Astrocyte (in vitro differentiated cells and primary cell): Measurements from ENCODE around the gene GCLM. TPM values are rescaled to one million over a fixed set of nuclear protein-coding genes. Genes with fewer than 3 reads are reported as not detected.

ENCODE experiments used
- DNase-seq: peaks from one replicate; pipeline ENCODE4 v3.0.0-alpha.2; 2010; ENCODE audit warnings: low read depth
- FAIRE-seq: peaks from 2 replicates; lab custom pipeline; 2011; peaks lifted over from hg19 to GRCh38; lab: Jason Lieb, UNC
- H2AFZ ChIP-seq: 2 replicates; pipeline ENCODE4 v1.6.0; 2012; ENCODE audit warnings: low read depth, low read length, inconsistent platforms
- H3K27ac ChIP-seq: 2 replicates; pipeline ENCODE4 v1.5.1; 2011; ENCODE audit warnings: low read depth, low read length, inconsistent platforms
- H3K27me3 ChIP-seq: 2 replicates; pipeline ENCODE4 v1.6.0; 2011; ENCODE audit warnings: low read length, inconsistent platforms; ENCODE audit not compliant: insufficient read depth
- H3K36me3 ChIP-seq: 2 replicates; pipeline ENCODE4 v1.5.1; 2011; ENCODE audit warnings: low read length, inconsistent platforms; ENCODE audit not compliant: insufficient read depth
- H3K4me1 ChIP-seq: 2 replicates; pipeline ENCODE4 v1.5.1; 2011; ENCODE audit warnings: low read length, inconsistent platforms; ENCODE audit not compliant: insufficient read depth
- H3K4me2 ChIP-seq: 2 replicates; pipeline ENCODE4 v1.6.0; 2012; ENCODE audit warnings: low read length, inconsistent platforms
- H3K4me3 ChIP-seq: 2 replicates; pipeline ENCODE4 v1.5.1; 2011; ENCODE audit warnings: low read depth, mild to moderate bottlenecking, low read length, inconsistent platforms; ENCODE audit not compliant: insufficient read depth
- H3K79me2 ChIP-seq: 2 replicates; pipeline ENCODE4 v1.6.0; 2012; ENCODE audit warnings: mild to moderate bottlenecking, low read length, inconsistent platforms; ENCODE audit not compliant: insufficient read depth
- H3K9ac ChIP-seq: 2 replicates; pipeline ENCODE4 v1.6.0; 2012; ENCODE audit warnings: mild to moderate bottlenecking, low read length, inconsistent platforms
- H3K9me3 ChIP-seq: 2 replicates; pipeline ENCODE4 v1.5.1; 2012; ENCODE audit warnings: low read depth, mild to moderate bottlenecking, low read length, inconsistent platforms; ENCODE audit not compliant: insufficient read depth
- H4K20me1 ChIP-seq: 2 replicates; pipeline ENCODE4 v1.6.0; 2012; ENCODE audit warnings: low read length, inconsistent platforms; ENCODE audit not compliant: insufficient read depth
- H3K27ac Mint-ChIP-seq: one replicate; pipeline ENCODE4 v1.8.0; 2021; ENCODE audit warnings: mild to moderate bottlenecking, mixed read lengths; ENCODE audit not compliant: unreplicated experiment
- H3K27me3 Mint-ChIP-seq: one replicate; pipeline ENCODE4 v1.8.0; 2021; ENCODE audit warnings: low read depth, mixed read lengths; ENCODE audit not compliant: unreplicated experiment
- H3K36me3 Mint-ChIP-seq: one replicate; pipeline ENCODE4 v1.8.0; 2021; ENCODE audit warnings: low read depth, mixed read lengths; ENCODE audit not compliant: unreplicated experiment
- H3K4me1 Mint-ChIP-seq: one replicate; pipeline ENCODE4 v1.8.0; 2021; ENCODE audit warnings: low read depth, mixed read lengths; ENCODE audit not compliant: unreplicated experiment
- H3K4me3 Mint-ChIP-seq: one replicate; pipeline ENCODE4 v1.8.0; 2021; ENCODE audit warnings: mild to moderate bottlenecking, moderate library complexity, mixed read lengths; ENCODE audit not compliant: unreplicated experiment
- H3K9me3 Mint-ChIP-seq: one replicate; pipeline ENCODE4 v1.8.0; 2021; ENCODE audit warnings: mild to moderate bottlenecking, mixed read lengths; ENCODE audit not compliant: unreplicated experiment
- EZH2 ChIP-seq: IDR thresholded peaks from 2 replicates; pipeline ENCODE4 v1.6.1; 2012; ENCODE audit warnings: mild to moderate bottlenecking, low read length, inconsistent platforms; ENCODE audit not compliant: insufficient read depth
- total RNA-seq: library from RNA; stranded (reverse); gene quantifications from 2 replicates; pipeline ENCODE4 v1.2.1, GENCODE V29; 2021
- TF ChIP-seq, protein P1 (sequence below): IDR thresholded peaks from 2 replicates; pipeline ENCODE4 v1.5.1; 2011; ENCODE audit warnings: low read depth, mild to moderate bottlenecking, inconsistent platforms, low read length, moderate library complexity; ENCODE audit not compliant: insufficient read depth

Gene GCLM
- total RNA-seq, 1 donor from 2014 or later, result 27.5 TPM

DNA sequence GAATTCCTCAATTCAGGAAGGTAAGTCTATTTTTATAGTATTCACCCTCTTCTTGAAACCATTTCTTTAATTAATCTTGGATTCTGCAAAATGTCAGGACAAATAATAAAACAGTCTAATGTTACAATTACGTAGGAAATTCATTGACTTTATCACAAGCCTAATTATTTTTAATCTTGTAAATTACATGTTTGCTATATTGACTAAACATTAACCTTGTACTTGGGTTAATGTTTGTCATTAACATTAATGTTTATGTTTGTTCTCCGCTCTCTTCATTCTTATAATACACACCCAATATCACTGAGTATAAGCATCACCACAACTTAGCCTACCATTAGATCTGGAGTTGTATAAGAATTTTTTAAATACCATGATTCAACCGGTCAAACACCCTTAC is 2.8 kb downstream of the GCLM start:
- H2AFZ ChIP-seq, result no peak overlapping the region
- no peak overlapping the region for H3K27ac Mint-ChIP-seq
- H3K9ac ChIP-seq, result no peak overlapping the region
- no peak overlapping the region for H3K4me3 ChIP-seq
- H3K79me2 ChIP-seq, result peaks cover 66% of the 10 kb centered on the region
- FAIRE-seq (no peak), DNase-seq (no peak)
- H3K4me3 Mint-ChIP-seq, result peak overlapping the region; percentile 94
- no peaks in the 10 kb centered on the region for H3K27me3 Mint-ChIP-seq
- peaks cover 13% of the 10 kb centered on the region for H3K4me1 ChIP-seq
- H4K20me1 ChIP-seq, result peaks cover 45% of the 10 kb centered on the region
- H3K36me3 Mint-ChIP-seq, result no peaks in the 10 kb centered on the region
- TF ChIP-seq, protein P1, sequence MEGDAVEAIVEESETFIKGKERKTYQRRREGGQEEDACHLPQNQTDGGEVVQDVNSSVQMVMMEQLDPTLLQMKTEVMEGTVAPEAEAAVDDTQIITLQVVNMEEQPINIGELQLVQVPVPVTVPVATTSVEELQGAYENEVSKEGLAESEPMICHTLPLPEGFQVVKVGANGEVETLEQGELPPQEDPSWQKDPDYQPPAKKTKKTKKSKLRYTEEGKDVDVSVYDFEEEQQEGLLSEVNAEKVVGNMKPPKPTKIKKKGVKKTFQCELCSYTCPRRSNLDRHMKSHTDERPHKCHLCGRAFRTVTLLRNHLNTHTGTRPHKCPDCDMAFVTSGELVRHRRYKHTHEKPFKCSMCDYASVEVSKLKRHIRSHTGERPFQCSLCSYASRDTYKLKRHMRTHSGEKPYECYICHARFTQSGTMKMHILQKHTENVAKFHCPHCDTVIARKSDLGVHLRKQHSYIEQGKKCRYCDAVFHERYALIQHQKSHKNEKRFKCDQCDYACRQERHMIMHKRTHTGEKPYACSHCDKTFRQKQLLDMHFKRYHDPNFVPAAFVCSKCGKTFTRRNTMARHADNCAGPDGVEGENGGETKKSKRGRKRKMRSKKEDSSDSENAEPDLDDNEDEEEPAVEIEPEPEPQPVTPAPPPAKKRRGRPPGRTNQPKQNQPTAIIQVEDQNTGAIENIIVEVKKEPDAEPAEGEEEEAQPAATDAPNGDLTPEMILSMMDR, result no peak
- TF ChIP-seq EZH2, result no peak
- H3K4me1 Mint-ChIP-seq, result peaks cover 13% of the 10 kb centered on the region
- H3K27me3 ChIP-seq, result no peaks in the 10 kb centered on the region
- peaks cover 2% of the 10 kb centered on the region for H3K9me3 Mint-ChIP-seq
- peaks cover under 1% of the 10 kb centered on the region for H3K36me3 ChIP-seq
- peak overlapping the region; percentile 95 for H3K4me2 ChIP-seq
- no peak overlapping the region for H3K27ac ChIP-seq
- no peaks in the 10 kb centered on the region for H3K9me3 ChIP-seq

DNA sequence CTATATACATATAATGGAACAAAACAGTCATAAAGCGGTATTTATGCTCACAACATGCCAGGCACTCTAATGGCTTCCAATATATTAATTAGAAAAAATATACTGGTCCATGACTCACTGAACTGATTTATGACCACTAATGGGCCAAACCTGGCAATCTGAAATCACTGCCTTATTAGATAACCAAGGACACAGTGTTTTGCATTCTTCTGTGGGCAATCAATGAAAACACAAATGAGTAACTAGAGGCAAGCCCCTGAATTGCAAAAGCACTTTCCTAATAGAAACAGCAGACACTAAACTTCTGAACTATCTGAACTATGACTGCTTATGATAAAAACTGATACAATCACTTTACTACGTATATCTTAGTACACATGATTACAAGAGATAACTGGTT is 3.5 kb downstream of the GCLM start:
- Histone ChIP-seq H3K4me1 (peaks cover 13% of the 10 kb centered on the region), H3K9me3 (no peaks in the 10 kb centered on the region), H2AFZ (no peak overlapping the region), H3K27me3 (no peaks in the 10 kb centered on the region), H3K27ac (no peak overlapping the region), H3K36me3 (peaks cover 4% of the 10 kb centered on the region), H3K79me2 (peaks cover 72% of the 10 kb centered on the region), H4K20me1 (peaks cover 45% of the 10 kb centered on the region), H3K4me3 (no peak overlapping the region), H3K9ac (no peak overlapping the region), H3K4me2 (peak overlapping the region; percentile 95)
- no peak for TF ChIP-seq EZH2
- TF ChIP-seq, protein P1, result no peak
- H3K27ac Mint-ChIP-seq, result peak overlapping the region; percentile 58
- H3K9me3 Mint-ChIP-seq, result no peaks in the 10 kb centered on the region
- DNase-seq, result peak; percentile 66
- no peak for FAIRE-seq
- peaks cover 13% of the 10 kb centered on the region for H3K4me1 Mint-ChIP-seq
- peak overlapping the region; percentile 24 for H3K4me3 Mint-ChIP-seq
- no peaks in the 10 kb centered on the region for H3K27me3 Mint-ChIP-seq
- H3K36me3 Mint-ChIP-seq, result peaks cover 1% of the 10 kb centered on the region

DNA sequence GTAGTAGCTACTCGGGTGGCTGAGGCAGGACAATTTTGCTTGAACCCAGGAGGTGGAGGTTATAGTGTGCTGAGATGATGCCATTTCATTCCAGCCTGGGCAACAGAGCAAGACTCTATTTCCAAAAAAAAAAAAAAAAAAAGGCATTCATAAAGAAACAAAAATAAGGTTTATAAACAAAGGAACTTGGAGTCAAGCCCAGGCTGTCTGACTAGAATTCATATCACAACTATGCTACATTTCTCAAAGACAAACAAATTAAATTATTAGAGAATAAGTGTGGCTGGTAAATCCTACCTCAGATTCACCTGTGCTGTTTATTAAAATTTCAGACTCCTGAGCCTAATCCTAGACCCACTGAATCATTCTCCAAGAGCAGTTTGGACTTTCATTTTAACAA is 4.2 kb downstream of the GCLM start:
- Histone ChIP-seq H3K4me3 (no peak overlapping the region), H3K9ac (no peak overlapping the region), H3K9me3 (no peaks in the 10 kb centered on the region), H3K27me3 (no peaks in the 10 kb centered on the region), H3K4me1 (peaks cover 13% of the 10 kb centered on the region), H3K36me3 (peaks cover 4% of the 10 kb centered on the region), H3K27ac (no peak overlapping the region), H3K79me2 (peaks cover 73% of the 10 kb centered on the region), H2AFZ (no peak overlapping the region), H4K20me1 (peaks cover 48% of the 10 kb centered on the region), H3K4me2 (no peak overlapping the region)
- Mint-ChIP-seq H3K27ac (no peak overlapping the region), H3K4me1 (peaks cover 13% of the 10 kb centered on the region), H3K36me3 (peaks cover 1% of the 10 kb centered on the region), H3K27me3 (no peaks in the 10 kb centered on the region), H3K9me3 (no peaks in the 10 kb centered on the region), H3K4me3 (no peak overlapping the region)
- FAIRE-seq, result no peak
- DNase-seq, result no peak
- TF ChIP-seq, protein P1, result no peak
- no peak for TF ChIP-seq EZH2
